ENCODE data around the gene ITPRIP. TPM values are rescaled to one million over a fixed set of nuclear protein-coding genes. Genes with fewer than 3 reads are reported as not detected.

Gene ITPRIP
- total RNA-seq, 1 experiment from 2014 or later: 4.0 TPM

- no peak for DNase-seq (ENCODE audit: low read depth)
These were observed 4.7 kb upstream of the ITPRIP start for GRCh38 chr10:104342941-104343411.

- no peak for DNase-seq (ENCODE audit: low read depth)
These were observed 2.4 kb upstream of the ITPRIP start for GRCh38 chr10:104340641-104341040.

- no peak for DNase-seq (ENCODE audit: low read depth)
These were observed 1.9 kb upstream of the ITPRIP start for GRCh38 chr10:104340111-104340526.

- peak; percentile 62 for DNase-seq (ENCODE audit: low read depth)
These were observed 1.3 kb upstream of the ITPRIP start for GRCh38 chr10:104339469-104340110.

- DNase-seq (ENCODE audit: low read depth): peak; percentile 22
These were observed 712 bp downstream of the ITPRIP start for GRCh38 chr10:104337521-104337984.

- DNase-seq (ENCODE audit: low read depth): peak; percentile 29
These were observed 1.3 kb downstream of the ITPRIP start for GRCh38 chr10:104336821-104337467.

GRCh38 chr10:104334965-104335650 is 3.2 kb downstream of the ITPRIP start:
- DNase-seq (ENCODE audit: low read depth): no peak

- DNase-seq (ENCODE audit: low read depth): no peak
These were observed 3.7 kb downstream of the ITPRIP start for GRCh38 chr10:104334561-104334960.

GRCh38 chr10:104333728-104334373 is 4.4 kb downstream of the ITPRIP start:
- no peak for DNase-seq (ENCODE audit: low read depth)

GRCh38 chr10:104333032-104333727 is 5.1 kb downstream of the ITPRIP start:
- DNase-seq (ENCODE audit: low read depth): no peak

- DNase-seq (ENCODE audit: low read depth): no peak
These were observed 5.8 kb downstream of the ITPRIP start for GRCh38 chr10:104332243-104333031.

- DNase-seq (ENCODE audit: low read depth): peak; percentile 78
These were observed 6.9 kb downstream of the ITPRIP start for GRCh38 chr10:104331208-104331838.

GRCh38 chr10:104330168-104331110 is 7.8 kb downstream of the ITPRIP start:
- DNase-seq (ENCODE audit: low read depth): peak; percentile 80

- DNase-seq (ENCODE audit: low read depth): peak; percentile 92
These were observed 8.5 kb downstream of the ITPRIP start for GRCh38 chr10:104329735-104330134.

GRCh38 chr10:104328896-104329710 is 9.2 kb downstream of the ITPRIP start:
- peak; percentile 89 for DNase-seq (ENCODE audit: low read depth)

- DNase-seq (ENCODE audit: low read depth): no peak
These were observed 9.7 kb downstream of the ITPRIP start for GRCh38 chr10:104328646-104328895.

GRCh38 chr10:104327745-104328645 is 10.3 kb downstream of the ITPRIP start:
- DNase-seq (ENCODE audit: low read depth): peak; percentile 93

Measured in RPMI7951 (cell line).